ENCODE data around the gene SSH3. TPM values are rescaled to one million over a fixed set of nuclear protein-coding genes. Genes with fewer than 3 reads are reported as not detected.

Gene SSH3
- polyA plus RNA-seq, 1 of the 3 experiments (the other 2 are of a cell fraction): 13.5 TPM

DNA sequence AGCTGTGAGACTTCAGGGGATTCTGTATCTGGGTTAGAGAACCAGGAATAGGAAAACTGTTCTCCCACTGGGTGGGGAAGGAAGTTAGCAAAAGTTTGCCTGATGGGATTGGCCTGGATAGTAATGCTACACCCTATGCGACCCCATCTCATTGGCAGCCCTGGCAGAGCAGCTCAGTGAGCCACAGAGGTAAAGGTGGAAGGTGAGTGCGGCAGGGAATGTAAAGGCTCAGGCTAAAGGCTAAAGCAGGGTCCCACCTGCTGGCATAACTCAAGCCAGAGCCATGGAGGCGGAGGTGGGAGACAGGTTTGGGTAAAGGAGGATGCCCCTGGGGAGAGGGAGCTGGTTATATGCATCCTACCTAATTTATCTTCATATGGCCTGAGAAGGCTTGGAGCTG is 18.7 kb downstream of the SSH3 start:
- no peak overlapping the region for H3K4me3 ChIP-seq (ENCODE audit: low read depth in 2 of 2, low read length in 1 of 2)
- H3K27me3 ChIP-seq (ENCODE audit: insufficient read depth): no peaks in the 10 kb centered on the region
- ChIA-PET CTCF (interaction anchor here (0.6 to 12.0 kb wide), 10 partner anchors 15 to 343 kb away, joined by 3 to 274 read pairs (median 7); partner anchors contain the start of gene GRK2), POLR2A (interaction anchor here (1.0 kb wide), 2 partner anchors 33 to 55 kb away, joined by 3 to 4 read pairs; partner anchors contain the start of gene ANKRD13D)
- no peak for DNase-seq
- no peak overlapping the region for H3K4me2 ChIP-seq
- no peaks in the 10 kb centered on the region for H4K20me1 ChIP-seq (ENCODE audit: insufficient read depth)
- H3K4me1 ChIP-seq (ENCODE audit: control insufficient read depth in 1 of 2, insufficient read depth in 2 of 2, low read depth in 1 of 2, low read length in 1 of 2): peaks cover 4 to 8% of the 10 kb centered on the region in 2 experiments; a peak in 1 of 4 replicates
- H3K79me2 ChIP-seq (ENCODE audit: insufficient read depth): 0 out of 2 replicates have a peak, but pooled peaks cover 4% of the 10 kb centered on the region
- H3F3A ChIP-seq (replicated peaks; ENCODE audit: insufficient read depth): peaks cover 21% of the 10 kb centered on the region
- no peaks in the 10 kb centered on the region for H3K9me3 ChIP-seq
- TF ChIP-seq, protein P1, sequence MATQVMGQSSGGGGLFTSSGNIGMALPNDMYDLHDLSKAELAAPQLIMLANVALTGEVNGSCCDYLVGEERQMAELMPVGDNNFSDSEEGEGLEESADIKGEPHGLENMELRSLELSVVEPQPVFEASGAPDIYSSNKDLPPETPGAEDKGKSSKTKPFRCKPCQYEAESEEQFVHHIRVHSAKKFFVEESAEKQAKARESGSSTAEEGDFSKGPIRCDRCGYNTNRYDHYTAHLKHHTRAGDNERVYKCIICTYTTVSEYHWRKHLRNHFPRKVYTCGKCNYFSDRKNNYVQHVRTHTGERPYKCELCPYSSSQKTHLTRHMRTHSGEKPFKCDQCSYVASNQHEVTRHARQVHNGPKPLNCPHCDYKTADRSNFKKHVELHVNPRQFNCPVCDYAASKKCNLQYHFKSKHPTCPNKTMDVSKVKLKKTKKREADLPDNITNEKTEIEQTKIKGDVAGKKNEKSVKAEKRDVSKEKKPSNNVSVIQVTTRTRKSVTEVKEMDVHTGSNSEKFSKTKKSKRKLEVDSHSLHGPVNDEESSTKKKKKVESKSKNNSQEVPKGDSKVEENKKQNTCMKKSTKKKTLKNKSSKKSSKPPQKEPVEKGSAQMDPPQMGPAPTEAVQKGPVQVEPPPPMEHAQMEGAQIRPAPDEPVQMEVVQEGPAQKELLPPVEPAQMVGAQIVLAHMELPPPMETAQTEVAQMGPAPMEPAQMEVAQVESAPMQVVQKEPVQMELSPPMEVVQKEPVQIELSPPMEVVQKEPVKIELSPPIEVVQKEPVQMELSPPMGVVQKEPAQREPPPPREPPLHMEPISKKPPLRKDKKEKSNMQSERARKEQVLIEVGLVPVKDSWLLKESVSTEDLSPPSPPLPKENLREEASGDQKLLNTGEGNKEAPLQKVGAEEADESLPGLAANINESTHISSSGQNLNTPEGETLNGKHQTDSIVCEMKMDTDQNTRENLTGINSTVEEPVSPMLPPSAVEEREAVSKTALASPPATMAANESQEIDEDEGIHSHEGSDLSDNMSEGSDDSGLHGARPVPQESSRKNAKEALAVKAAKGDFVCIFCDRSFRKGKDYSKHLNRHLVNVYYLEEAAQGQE (IDR thresholded peaks at IDR 0.05; ENCODE audit: low read depth, low read length): no peak
- TF ChIP-seq NRF1 (IDR thresholded peaks at IDR 0.05; ENCODE audit: low read depth, low read length): no peak
- no peak for TF ChIP-seq FOSL2 (IDR thresholded peaks at IDR 0.05; ENCODE audit: borderline replicate concordance, low read depth)
- TF ChIP-seq, protein P2, sequence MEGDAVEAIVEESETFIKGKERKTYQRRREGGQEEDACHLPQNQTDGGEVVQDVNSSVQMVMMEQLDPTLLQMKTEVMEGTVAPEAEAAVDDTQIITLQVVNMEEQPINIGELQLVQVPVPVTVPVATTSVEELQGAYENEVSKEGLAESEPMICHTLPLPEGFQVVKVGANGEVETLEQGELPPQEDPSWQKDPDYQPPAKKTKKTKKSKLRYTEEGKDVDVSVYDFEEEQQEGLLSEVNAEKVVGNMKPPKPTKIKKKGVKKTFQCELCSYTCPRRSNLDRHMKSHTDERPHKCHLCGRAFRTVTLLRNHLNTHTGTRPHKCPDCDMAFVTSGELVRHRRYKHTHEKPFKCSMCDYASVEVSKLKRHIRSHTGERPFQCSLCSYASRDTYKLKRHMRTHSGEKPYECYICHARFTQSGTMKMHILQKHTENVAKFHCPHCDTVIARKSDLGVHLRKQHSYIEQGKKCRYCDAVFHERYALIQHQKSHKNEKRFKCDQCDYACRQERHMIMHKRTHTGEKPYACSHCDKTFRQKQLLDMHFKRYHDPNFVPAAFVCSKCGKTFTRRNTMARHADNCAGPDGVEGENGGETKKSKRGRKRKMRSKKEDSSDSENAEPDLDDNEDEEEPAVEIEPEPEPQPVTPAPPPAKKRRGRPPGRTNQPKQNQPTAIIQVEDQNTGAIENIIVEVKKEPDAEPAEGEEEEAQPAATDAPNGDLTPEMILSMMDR (IDR thresholded peaks at IDR 0.05): no peak
- no peak for TF ChIP-seq POLR2AphosphoS5 (IDR thresholded peaks at IDR 0.05; ENCODE audit: low read depth, low read length)
- no peak for TF ChIP-seq EZH2phosphoT487 (IDR thresholded peaks at IDR 0.05; ENCODE audit: borderline replicate concordance, low read depth)
- TF ChIP-seq SIN3A (IDR thresholded peaks at IDR 0.05; ENCODE audit: borderline replicate concordance, low read depth, low read length): no peak
- no peak for TF ChIP-seq RAD21 (IDR thresholded peaks at IDR 0.05; ENCODE audit: low read length)
- no peak for TF ChIP-seq GATA2 (CRISPR knock-in tag; IDR thresholded peaks at IDR 0.05)
- TF ChIP-seq ELF1 (IDR thresholded peaks at IDR 0.05): no peak
- no peaks in the 10 kb centered on the region for H3K9me2 ChIP-seq
- H2AFZ ChIP-seq (ENCODE audit: low read depth): no peak overlapping the region
- H3K27ac ChIP-seq (ENCODE audit: low read depth in 2 of 2, low read length in 1 of 2): no peak overlapping the region
- no peak overlapping the region for H3K9ac ChIP-seq
- WGBS (ENCODE audit: low lambda C conversion rate): 97% methylated on average over 3 of the region's 3 CpGs
- no peaks in the 10 kb centered on the region for H3K36me3 ChIP-seq (replicated peaks in 1 of 2; ENCODE audit: control insufficient read depth in 1 of 2, insufficient read depth in 2 of 2, low read length in 1 of 2)

DNA sequence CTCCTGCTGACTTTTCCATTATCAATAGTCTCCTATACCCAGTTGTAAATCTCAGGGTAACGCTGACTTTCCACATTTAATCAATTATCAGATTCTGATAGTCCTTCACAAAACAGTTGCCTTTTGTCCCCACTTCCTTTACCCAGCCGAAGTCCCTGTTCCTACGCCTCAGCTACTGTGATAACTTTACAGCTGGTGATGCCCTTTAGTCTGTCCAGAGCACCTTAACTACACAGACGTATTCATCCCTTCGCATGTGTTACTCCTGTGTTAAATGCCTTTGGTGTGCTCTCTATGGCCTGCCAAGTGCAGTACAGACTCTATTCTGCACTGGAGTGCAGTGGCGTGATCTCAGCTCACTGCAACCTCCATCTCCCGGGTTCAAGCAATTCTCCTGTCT is 20.2 kb downstream of the SSH3 start:
- Histone ChIP-seq H3K4me1 (ENCODE audit: control insufficient read depth in 1 of 2, insufficient read depth in 2 of 2, low read depth in 1 of 2, low read length in 1 of 2) (peaks cover 4 to 5% of the 10 kb centered on the region in 2 experiments; a peak in 1 of 4 replicates), H4K20me1 (ENCODE audit: insufficient read depth) (no peaks in the 10 kb centered on the region), H3K27me3 (ENCODE audit: insufficient read depth) (no peaks in the 10 kb centered on the region), H3K79me2 (ENCODE audit: insufficient read depth) (0 out of 2 replicates have a peak, but pooled peaks cover 4% of the 10 kb centered on the region), H3K4me2 (no peak overlapping the region), H3K9ac (no peak overlapping the region), H3K27ac (ENCODE audit: low read depth in 2 of 2, low read length in 1 of 2) (no peak overlapping the region), H3K9me2 (no peaks in the 10 kb centered on the region), H3K9me3 (no peaks in the 10 kb centered on the region), H3K36me3 (replicated peaks in 1 of 2; ENCODE audit: control insufficient read depth in 1 of 2, insufficient read depth in 2 of 2, low read length in 1 of 2) (no peaks in the 10 kb centered on the region), H2AFZ (ENCODE audit: low read depth) (no peak overlapping the region), H3K4me3 (ENCODE audit: low read depth in 2 of 2, low read length in 1 of 2) (no peak overlapping the region), H3F3A (replicated peaks; ENCODE audit: insufficient read depth) (peaks cover 16% of the 10 kb centered on the region)
- WGBS (ENCODE audit: low lambda C conversion rate): 95% methylated on average over 7 of the region's 7 CpGs
- ChIA-PET CTCF (interaction anchor here (0.9 to 12.0 kb wide), 5 partner anchors 8 to 58 kb away, joined by 3 to 274 read pairs (median 19); partner anchors contain the start of gene GRK2), POLR2A (no interaction called here)
- TF ChIP-seq FOSL2 (IDR thresholded peaks at IDR 0.05; ENCODE audit: borderline replicate concordance, low read depth) (no peak), NRF1 (IDR thresholded peaks at IDR 0.05; ENCODE audit: low read depth, low read length) (no peak), TAF1 (IDR thresholded peaks at IDR 0.05; ENCODE audit: borderline replicate concordance, low read depth, low read length) (no peak), FOXJ3 (CRISPR knock-in tag; IDR thresholded peaks at IDR 0.05) (no peak), RAD21 (IDR thresholded peaks at IDR 0.05; ENCODE audit: low read length) (no peak)
- TF ChIP-seq, protein P3, sequence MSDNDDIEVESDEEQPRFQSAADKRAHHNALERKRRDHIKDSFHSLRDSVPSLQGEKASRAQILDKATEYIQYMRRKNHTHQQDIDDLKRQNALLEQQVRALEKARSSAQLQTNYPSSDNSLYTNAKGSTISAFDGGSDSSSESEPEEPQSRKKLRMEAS (IDR thresholded peaks at IDR 0.05; ENCODE audit: low read depth): no peak
- DNase-seq: no peak
